IMR-90 (cell line): Measurements from ENCODE around the gene HIVEP3. TPM values are rescaled to one million over a fixed set of nuclear protein-coding genes. Genes with fewer than 3 reads are reported as not detected.
A peak's percentile ranks its signal among the peaks of the same experiment; 100 is the strongest.

Experiments used
- ATAC-seq: fragments of 200-7000 bp; cut with Tn5 transposase; 2 replicates; pipeline ENCODE4 v1.9.1; 2020; ENCODE audit warnings: low read depth, mild to moderate bottlenecking, moderate library complexity
- BruUV-seq: library from RNA; stranded (reverse); fragments of 400-500 nt; replicated peaks from 2 replicates; lab custom pipeline; 2021; lab: Mats Ljungman, UMichigan
- CTCF ChIA-PET: fragments of 300-600 bp; formaldehyde crosslinking; extraction: SDS; loops from one replicate; lab custom pipeline; 2021; ENCODE audit warnings: antibody characterized with exemption; lab: Yijun Ruan, JAX
- POLR2A ChIA-PET: fragments of 300-600 bp; sonication (Branson Sonifier 250); formaldehyde crosslinking; loops from one replicate; lab custom pipeline; 2022; ENCODE audit warnings: antibody characterized with exemption; ENCODE audit not compliant: unreplicated experiment; lab: Charles Lee
- DNase-seq: peaks from one replicate; pipeline ENCODE4 v3.0.0; 2013
- H2AFZ ChIP-seq: replicated peaks from 2 replicates; pipeline ENCODE3; 2013; ENCODE audit warnings: low read length, mild to moderate bottlenecking; ENCODE audit not compliant: poor library complexity
- H2AK5ac ChIP-seq: 2 replicates; pipeline ENCODE4 v1.6.1; 2013; ENCODE audit warnings: low read depth, low read length, inconsistent platforms
- H2AK9ac ChIP-seq: replicated peaks from 2 replicates; pipeline ENCODE3; 2013; ENCODE audit warnings: mild to moderate bottlenecking, low read depth, low read length, moderate library complexity; ENCODE audit not compliant: poor library complexity
- H2BK120ac ChIP-seq: 2 replicates; pipeline ENCODE4 v1.6.1; 2013; ENCODE audit warnings: low read depth, low read length, inconsistent platforms
- H2BK15ac ChIP-seq: 3 replicates; pipeline ENCODE4 v1.6.1; 2013; ENCODE audit warnings: low read depth, low read length, inconsistent platforms
- H2BK20ac ChIP-seq: 2 replicates; pipeline ENCODE4 v1.6.1; 2013; ENCODE audit warnings: low read depth, mild to moderate bottlenecking, inconsistent platforms, low read length, moderate library complexity
- H2BK5ac ChIP-seq: 2 replicates; pipeline ENCODE4 v1.6.1; 2013; ENCODE audit warnings: mild to moderate bottlenecking, low read depth, low read length, inconsistent platforms; ENCODE audit not compliant: poor library complexity, severe bottlenecking
- H3K14ac ChIP-seq: replicated peaks from 2 replicates; pipeline ENCODE4 v1.6.1; 2013; ENCODE audit warnings: low read depth, low read length, inconsistent platforms
- H3K18ac ChIP-seq: 2 replicates; pipeline ENCODE4 v1.6.1; 2013; ENCODE audit warnings: low read depth, low read length, control low read depth
- H3K23ac ChIP-seq: 2 replicates; pipeline ENCODE4 v1.6.1; 2013; ENCODE audit warnings: low read depth, low read length, inconsistent platforms
- H3K27ac ChIP-seq: 2 replicates; pipeline ENCODE4 v1.5.1; 2013; ENCODE audit warnings: mild to moderate bottlenecking, control low read depth, low read length; ENCODE audit not compliant: insufficient read depth
- H3K27me3 ChIP-seq: 2 replicates; pipeline ENCODE4 v1.6.1; 2013; ENCODE audit warnings: low read length; ENCODE audit not compliant: control insufficient read depth, insufficient read depth
- H3K36me3 ChIP-seq: 2 replicates; pipeline ENCODE4 v1.6.1; 2013; ENCODE audit warnings: low read length, mixed read lengths; ENCODE audit not compliant: control insufficient read depth, insufficient read depth
- H3K4ac ChIP-seq: 2 replicates; pipeline ENCODE4 v1.6.1; 2013; ENCODE audit warnings: low read depth, low read length, inconsistent platforms
- H3K4me1 ChIP-seq: 2 replicates; pipeline ENCODE4 v1.6.1; 2013; ENCODE audit warnings: low read length, mixed read lengths; ENCODE audit not compliant: control insufficient read depth, insufficient read depth
- H3K4me2 ChIP-seq: 2 replicates; pipeline ENCODE4 v1.6.1; 2013; ENCODE audit warnings: low read depth, mild to moderate bottlenecking, control low read depth, low read length, moderate library complexity
- H3K4me3 ChIP-seq: 2 replicates; pipeline ENCODE4 v1.5.1; 2013; ENCODE audit warnings: low read depth, mild to moderate bottlenecking, control low read depth, low read length, moderate library complexity; ENCODE audit not compliant: insufficient read depth
- H3K56ac ChIP-seq: 2 replicates; pipeline ENCODE4 v1.6.1; 2013; ENCODE audit warnings: low read length, inconsistent platforms; ENCODE audit not compliant: insufficient read depth; ENCODE audit errors: extremely low read depth
- H3K79me1 ChIP-seq, 2 experiments: 2 replicates each; pipeline ENCODE4 v1.6.1; 2013; ENCODE audit warnings: low read length in 2 of 2, inconsistent platforms in 1 of 2, low read depth in 1 of 2
- H3K9ac ChIP-seq: 2 replicates; pipeline ENCODE4 v1.6.1; 2013; ENCODE audit warnings: low read depth, low read length, control low read depth
- H3K9me1 ChIP-seq: 2 replicates; pipeline ENCODE4 v1.6.1; 2013; ENCODE audit warnings: low read length, inconsistent platforms; ENCODE audit not compliant: insufficient read depth
- H3K9me3 ChIP-seq: 2 replicates; pipeline ENCODE4 v1.6.1; 2013; ENCODE audit warnings: low read length; ENCODE audit not compliant: control insufficient read depth, insufficient read depth
- H4K20me1 ChIP-seq: 2 replicates; pipeline ENCODE4 v1.6.1; 2013; ENCODE audit warnings: low read length, inconsistent platforms; ENCODE audit not compliant: insufficient read depth
- H4K5ac ChIP-seq: 2 replicates; pipeline ENCODE4 v1.6.1; 2013; ENCODE audit warnings: mild to moderate bottlenecking, low read depth, low read length, control low read depth
- H4K8ac ChIP-seq, 2 experiments: 2 replicates each; pipeline ENCODE4 v1.6.1; 2013; ENCODE audit warnings: low read depth in 2 of 2, low read length in 2 of 2, control low read depth in 1 of 2, inconsistent platforms in 1 of 2
- H4K91ac ChIP-seq: 2 replicates; pipeline ENCODE4 v1.6.1; 2013; ENCODE audit warnings: low read depth, low read length, inconsistent platforms; ENCODE audit not compliant: insufficient read depth
- CEBPB ChIP-seq: IDR thresholded peaks from 2 replicates; pipeline ENCODE4 v1.6.1; 2012; ENCODE audit warnings: low read depth, low read length, improper control_type of control experiment
- MAZ ChIP-seq: IDR thresholded peaks from 2 replicates; pipeline ENCODE4 v1.6.1; 2012; ENCODE audit warnings: low read depth, mild to moderate bottlenecking, low read length, improper control_type of control experiment, moderate library complexity, borderline replicate concordance
- SMC3 ChIP-seq: fragments of 150-350 bp; IDR thresholded peaks from 2 replicates; pipeline ENCODE4 v1.6.1; 2016; ENCODE audit warnings: low read depth, mild to moderate bottlenecking, antibody characterized with exemption, low read length, moderate library complexity
- WGBS, 2 experiments: methylation state at CpG; one replicate each; pipeline versions ENCODE4 v1.1.5 to v1.1.7; 2013; ENCODE audit warnings: missing lambda C conversion rate in 2 of 2; ENCODE audit not compliant: insufficient read length in 1 of 2; ENCODE audit errors: extremely low coverage in 2 of 2; 5-methylcytosine and 5-hydroxymethylcytosine counted together
- dilution Hi-C: fragments of 300-500 bp; cut with HindIII; formaldehyde crosslinking; loops from one replicate; pipeline ENCODE4 v1.14.3; 2018; ENCODE audit warnings: low sequenced_read_pairs; ENCODE audit not compliant: unreplicated experiment
- in situ Hi-C: fragments of 300-500 bp; cut with MboI; formaldehyde crosslinking; loops from 3 replicates; pipeline ENCODE4 v1.14.3; 2019; ENCODE audit warnings: low sequenced_read_pairs, inconsistent platforms, mixed read lengths
- intact Hi-C: fragments of 100-400 bp; cut with micrococcal nuclease; formaldehyde crosslinking; loops from 2 replicates; pipeline ENCODE4 v1.10.0; 2022
- polyA plus RNA-seq, 3 experiments: library from polyadenylated mRNA; depleted of rRNA; stranded (reverse); fragments of >200 nt; gene quantifications; 2 replicates each; pipeline ENCODE4 v1.2.3, GENCODE V29; 2012; ENCODE audit warnings: low replicate concordance in 1 of 3
- total RNA-seq: library from RNA; depleted of rRNA; stranded (reverse); fragments of >200 nt; gene quantifications from 2 replicates; pipeline ENCODE4 v1.2.3, GENCODE V29; 2012

Gene HIVEP3
- total and polyA plus RNA-seq, 2 of the 4 experiments (the other 2 are of a cell fraction), result 1.4 to 4.0 TPM

GRCh38 chr1:41500781-41501518 lies 417.8 kb downstream of the HIVEP3 start:
- POLR2A ChIA-PET, result no interaction called here
- in situ Hi-C loops (no loop called here), dilution Hi-C loops (no loop called here), intact Hi-C loops (no loop called here)
- no peak overlapping the region for H3K56ac ChIP-seq
- no peak overlapping the region for H3K18ac ChIP-seq
- H3K79me1 ChIP-seq, result no peaks in the 10 kb centered on the region
- H3K4ac ChIP-seq, result no peak overlapping the region
- H2AFZ ChIP-seq, result no peak overlapping the region
- H2BK120ac ChIP-seq, result no peak overlapping the region
- no TSS peak for BruUV-seq
- H3K27me3 ChIP-seq, result no peaks in the 10 kb centered on the region
- no peaks in the 10 kb centered on the region for H3K36me3 ChIP-seq
- H4K91ac ChIP-seq, result peak overlapping the region; percentile 19; the same call in 1 of the 2 replicates
- no peak overlapping the region for H4K8ac ChIP-seq
- no peak overlapping the region for H2BK15ac ChIP-seq
- no peak overlapping the region for H3K4me3 ChIP-seq
- H3K14ac ChIP-seq, result no peak overlapping the region
- H3K4me2 ChIP-seq, result no peak overlapping the region
- no peak overlapping the region for H3K23ac ChIP-seq
- DNase-seq (no peak), ATAC-seq (no peak)
- WGBS, 2 experiments, result 84% methylated on average over 4 of the region's 7 CpGs; no CpG with 5 or more reads in 1 of the 2 experiments
- no peaks in the 10 kb centered on the region for H4K20me1 ChIP-seq
- no peaks in the 10 kb centered on the region for H3K9me3 ChIP-seq
- no peak overlapping the region for H2BK5ac ChIP-seq
- TF ChIP-seq MAZ (no peak), SMC3 (no peak), CEBPB (no peak)
- H2AK5ac ChIP-seq, result peak overlapping the region; percentile 44; the same call in 1 of the 2 replicates
- no peak overlapping the region for H4K5ac ChIP-seq
- CTCF ChIA-PET, result no interaction called here
- peaks cover 8% of the 10 kb centered on the region for H3K4me1 ChIP-seq
- H2AK9ac ChIP-seq, result no peak overlapping the region
- H3K27ac ChIP-seq, result no peak overlapping the region
- H2BK20ac ChIP-seq, result no peak overlapping the region
- H3K9ac ChIP-seq, result no peak overlapping the region
- H3K9me1 ChIP-seq, result peaks cover 11% of the 10 kb centered on the region
